AG09309 (cell line): ENCODE data around the gene DENND1A.

ENCODE experiments used
- DNase-seq: peaks from one replicate; pipeline ENCODE4 v3.0.0-alpha.2; 2010; ENCODE audit warnings: low read depth
- H3K4me3 ChIP-seq: 2 replicates; pipeline ENCODE4 v1.5.1; 2011; ENCODE audit warnings: mild to moderate bottlenecking, low read depth, low read length, moderate library complexity; ENCODE audit not compliant: control insufficient read depth
- CTCF ChIP-seq: IDR thresholded peaks from 2 replicates; pipeline ENCODE4 v1.5.1; 2011; ENCODE audit warnings: mild to moderate bottlenecking, low read depth, low read length, inconsistent platforms; ENCODE audit not compliant: insufficient read depth, control insufficient read depth; ENCODE audit errors: missing control alignments

The DENND1A gene

GRCh38 chr9:123957731-123958130 lies 27.8 kb upstream of the DENND1A start:
- TF ChIP-seq CTCF: no peak
- DNase-seq: no peak
- no peak overlapping the region for H3K4me3 ChIP-seq

GRCh38 chr9:123957168-123957721 lies 27.3 kb upstream of the DENND1A start:
- DNase-seq: no peak
- TF ChIP-seq CTCF: no peak
- H3K4me3 ChIP-seq: no peak overlapping the region

GRCh38 chr9:123955637-123956036 lies 25.7 kb upstream of the DENND1A start:
- TF ChIP-seq CTCF: no peak
- H3K4me3 ChIP-seq: no peak overlapping the region
- no peak for DNase-seq

GRCh38 chr9:123954518-123955280 lies 24.8 kb upstream of the DENND1A start:
- H3K4me3 ChIP-seq: no peak overlapping the region
- DNase-seq: no peak
- no peak for TF ChIP-seq CTCF

- DNase-seq: no peak
- H3K4me3 ChIP-seq: no peak overlapping the region
- no peak for TF ChIP-seq CTCF
These were observed 22.9 kb upstream of the DENND1A start for GRCh38 chr9:123952641-123953495.

- DNase-seq: no peak
- TF ChIP-seq CTCF: no peak
- no peak overlapping the region for H3K4me3 ChIP-seq
These were observed 18.4 kb upstream of the DENND1A start for GRCh38 chr9:123948286-123948685.
